SHP77 treated with DMSO at 0.1 percent for 48 hours (cell line): ENCODE results near the gene TUBA4A.

Source experiments
- DNase-seq: peaks from one replicate; lab custom pipeline; 2025; lab: John Stamatoyannopoulos, UW

The TUBA4A gene

GRCh38 chr2:219230059-219230540, 23.6 kb downstream of the TUBA4A start:
- DNase-seq = no peak

- peak; percentile 96 for DNase-seq
These were observed 24.2 kb downstream of the TUBA4A start, which contains the start of the genes ANKZF1 and ATG9A for GRCh38 chr2:219229305-219230058. ANKZF1 (plus strand) TSS chr2:219229806; CDS start chr2:219230258, 452 bp downstream. ATG9A (minus strand) TSS chr2:219229636; CDS start chr2:219228024, 1,612 bp downstream.

- no peak for DNase-seq
These were observed 24.8 kb downstream of the TUBA4A start for GRCh38 chr2:219228911-219229304.

GRCh38 chr2:219228041-219228910, 25.4 kb downstream of the TUBA4A start:
- DNase-seq = no peak

- no peak for DNase-seq
These were observed 28.4 kb downstream of the TUBA4A start for GRCh38 chr2:219225350-219225749.

GRCh38 chr2:219223831-219224610, 29.7 kb downstream of the TUBA4A start:
- no peak for DNase-seq

- no peak for DNase-seq
These were observed 31.7 kb downstream of the TUBA4A start for GRCh38 chr2:219221957-219222518.

GRCh38 chr2:219220652-219221402, 32.9 kb downstream of the TUBA4A start:
- no peak for DNase-seq

GRCh38 chr2:219219784-219220532, 33.8 kb downstream of the TUBA4A start:
- DNase-seq = no peak

GRCh38 chr2:219218732-219219701, 34.7 kb downstream of the TUBA4A start, which contains the start of gene ABCB6:
ABCB6 (minus strand) TSS chr2:219218958; CDS start chr2:219218673, 285 bp downstream.
- DNase-seq = peak; percentile 77

GRCh38 chr2:219218217-219218731, 35.4 kb downstream of the TUBA4A start:
- peak; percentile 41 for DNase-seq

- no peak for DNase-seq
These were observed 37.2 kb downstream of the TUBA4A start for GRCh38 chr2:219216535-219216915.

GRCh38 chr2:219215871-219216534, 37.7 kb downstream of the TUBA4A start:
- DNase-seq = no peak

- no peak for DNase-seq
These were observed 38.9 kb downstream of the TUBA4A start for GRCh38 chr2:219214786-219215185.

- DNase-seq = no peak
These were observed 39.6 kb downstream of the TUBA4A start for GRCh38 chr2:219214141-219214540.

GRCh38 chr2:219213486-219214071, 40.1 kb downstream of the TUBA4A start:
- DNase-seq = no peak

GRCh38 chr2:219213026-219213415, 40.7 kb downstream of the TUBA4A start:
- DNase-seq = no peak
